IMR-90 (cell line): ENCODE data around the gene SLC27A1. TPM values are rescaled to one million over a fixed set of nuclear protein-coding genes. Genes with fewer than 3 reads are reported as not detected.

Experiments used
- ATAC-seq: fragments of 200-7000 bp; cut with Tn5 transposase; 2 replicates; pipeline ENCODE4 v1.9.1; 2020; ENCODE audit warnings: low read depth, mild to moderate bottlenecking, moderate library complexity
- BruUV-seq: library from RNA; stranded (reverse); fragments of 400-500 nt; replicated peaks from 2 replicates; lab custom pipeline; 2021; lab: Mats Ljungman, UMichigan
- CTCF ChIA-PET: fragments of 300-600 bp; formaldehyde crosslinking; extraction: SDS; loops from one replicate; lab custom pipeline; 2021; ENCODE audit warnings: antibody characterized with exemption; lab: Yijun Ruan, JAX
- POLR2A ChIA-PET: fragments of 300-600 bp; sonication (Branson Sonifier 250); formaldehyde crosslinking; loops from one replicate; lab custom pipeline; 2022; ENCODE audit warnings: antibody characterized with exemption; ENCODE audit not compliant: unreplicated experiment; lab: Charles Lee
- DNase-seq: peaks from one replicate; pipeline ENCODE4 v3.0.0; 2013
- H2AFZ ChIP-seq: replicated peaks from 2 replicates; pipeline ENCODE3; 2013; ENCODE audit warnings: low read length, mild to moderate bottlenecking; ENCODE audit not compliant: poor library complexity
- H2AK5ac ChIP-seq: 2 replicates; pipeline ENCODE4 v1.6.1; 2013; ENCODE audit warnings: low read depth, low read length, inconsistent platforms
- H2AK9ac ChIP-seq: replicated peaks from 2 replicates; pipeline ENCODE3; 2013; ENCODE audit warnings: mild to moderate bottlenecking, low read depth, low read length, moderate library complexity; ENCODE audit not compliant: poor library complexity
- H2BK120ac ChIP-seq: 2 replicates; pipeline ENCODE4 v1.6.1; 2013; ENCODE audit warnings: low read depth, low read length, inconsistent platforms
- H2BK15ac ChIP-seq: 3 replicates; pipeline ENCODE4 v1.6.1; 2013; ENCODE audit warnings: low read depth, low read length, inconsistent platforms
- H2BK20ac ChIP-seq: 2 replicates; pipeline ENCODE4 v1.6.1; 2013; ENCODE audit warnings: low read depth, mild to moderate bottlenecking, inconsistent platforms, low read length, moderate library complexity
- H2BK5ac ChIP-seq: 2 replicates; pipeline ENCODE4 v1.6.1; 2013; ENCODE audit warnings: mild to moderate bottlenecking, low read depth, low read length, inconsistent platforms; ENCODE audit not compliant: poor library complexity, severe bottlenecking
- H3K14ac ChIP-seq: replicated peaks from 2 replicates; pipeline ENCODE4 v1.6.1; 2013; ENCODE audit warnings: low read depth, low read length, inconsistent platforms
- H3K18ac ChIP-seq: 2 replicates; pipeline ENCODE4 v1.6.1; 2013; ENCODE audit warnings: low read depth, low read length, control low read depth
- H3K23ac ChIP-seq: 2 replicates; pipeline ENCODE4 v1.6.1; 2013; ENCODE audit warnings: low read depth, low read length, inconsistent platforms
- H3K27ac ChIP-seq: 2 replicates; pipeline ENCODE4 v1.5.1; 2013; ENCODE audit warnings: mild to moderate bottlenecking, control low read depth, low read length; ENCODE audit not compliant: insufficient read depth
- H3K27me3 ChIP-seq: 2 replicates; pipeline ENCODE4 v1.6.1; 2013; ENCODE audit warnings: low read length; ENCODE audit not compliant: control insufficient read depth, insufficient read depth
- H3K36me3 ChIP-seq: 2 replicates; pipeline ENCODE4 v1.6.1; 2013; ENCODE audit warnings: low read length, mixed read lengths; ENCODE audit not compliant: control insufficient read depth, insufficient read depth
- H3K4ac ChIP-seq: 2 replicates; pipeline ENCODE4 v1.6.1; 2013; ENCODE audit warnings: low read depth, low read length, inconsistent platforms
- H3K4me1 ChIP-seq: 2 replicates; pipeline ENCODE4 v1.6.1; 2013; ENCODE audit warnings: low read length, mixed read lengths; ENCODE audit not compliant: control insufficient read depth, insufficient read depth
- H3K4me2 ChIP-seq: 2 replicates; pipeline ENCODE4 v1.6.1; 2013; ENCODE audit warnings: low read depth, mild to moderate bottlenecking, control low read depth, low read length, moderate library complexity
- H3K4me3 ChIP-seq: 2 replicates; pipeline ENCODE4 v1.5.1; 2013; ENCODE audit warnings: low read depth, mild to moderate bottlenecking, control low read depth, low read length, moderate library complexity; ENCODE audit not compliant: insufficient read depth
- H3K56ac ChIP-seq: 2 replicates; pipeline ENCODE4 v1.6.1; 2013; ENCODE audit warnings: low read length, inconsistent platforms; ENCODE audit not compliant: insufficient read depth; ENCODE audit errors: extremely low read depth
- H3K79me1 ChIP-seq, 2 experiments: 2 replicates each; pipeline ENCODE4 v1.6.1; 2013; ENCODE audit warnings: low read length in 2 of 2, inconsistent platforms in 1 of 2, low read depth in 1 of 2
- H3K9ac ChIP-seq: 2 replicates; pipeline ENCODE4 v1.6.1; 2013; ENCODE audit warnings: low read depth, low read length, control low read depth
- H3K9me1 ChIP-seq: 2 replicates; pipeline ENCODE4 v1.6.1; 2013; ENCODE audit warnings: low read length, inconsistent platforms; ENCODE audit not compliant: insufficient read depth
- H3K9me3 ChIP-seq: 2 replicates; pipeline ENCODE4 v1.6.1; 2013; ENCODE audit warnings: low read length; ENCODE audit not compliant: control insufficient read depth, insufficient read depth
- H4K20me1 ChIP-seq: 2 replicates; pipeline ENCODE4 v1.6.1; 2013; ENCODE audit warnings: low read length, inconsistent platforms; ENCODE audit not compliant: insufficient read depth
- H4K5ac ChIP-seq: 2 replicates; pipeline ENCODE4 v1.6.1; 2013; ENCODE audit warnings: mild to moderate bottlenecking, low read depth, low read length, control low read depth
- H4K8ac ChIP-seq, 2 experiments: 2 replicates each; pipeline ENCODE4 v1.6.1; 2013; ENCODE audit warnings: low read depth in 2 of 2, low read length in 2 of 2, control low read depth in 1 of 2, inconsistent platforms in 1 of 2
- H4K91ac ChIP-seq: 2 replicates; pipeline ENCODE4 v1.6.1; 2013; ENCODE audit warnings: low read depth, low read length, inconsistent platforms; ENCODE audit not compliant: insufficient read depth
- CHD1 ChIP-seq: IDR thresholded peaks from 2 replicates; pipeline ENCODE4 v1.6.1; 2012; ENCODE audit warnings: low read depth, low read length, improper control_type of control experiment
- ELK1 ChIP-seq: fragments of 150-350 bp; IDR thresholded peaks from 2 replicates; pipeline ENCODE4 v1.6.1; 2016; ENCODE audit warnings: low read depth, mild to moderate bottlenecking, low read length, moderate library complexity, borderline replicate concordance
- RAD21 ChIP-seq: IDR thresholded peaks from 2 replicates; pipeline ENCODE4 v1.6.1; 2012; ENCODE audit warnings: low read length, improper control_type of control experiment
- SMC3 ChIP-seq: fragments of 150-350 bp; IDR thresholded peaks from 2 replicates; pipeline ENCODE4 v1.6.1; 2016; ENCODE audit warnings: low read depth, mild to moderate bottlenecking, antibody characterized with exemption, low read length, moderate library complexity
- WGBS, 2 experiments: methylation state at CpG; one replicate each; pipeline versions ENCODE4 v1.1.5 to v1.1.7; 2013; ENCODE audit warnings: missing lambda C conversion rate in 2 of 2; ENCODE audit not compliant: insufficient read length in 1 of 2; ENCODE audit errors: extremely low coverage in 2 of 2; 5-methylcytosine and 5-hydroxymethylcytosine counted together
- dilution Hi-C: fragments of 300-500 bp; cut with HindIII; formaldehyde crosslinking; loops from one replicate; pipeline ENCODE4 v1.14.3; 2018; ENCODE audit warnings: low sequenced_read_pairs; ENCODE audit not compliant: unreplicated experiment
- in situ Hi-C: fragments of 300-500 bp; cut with MboI; formaldehyde crosslinking; loops from 3 replicates; pipeline ENCODE4 v1.14.3; 2019; ENCODE audit warnings: low sequenced_read_pairs, inconsistent platforms, mixed read lengths
- intact Hi-C: fragments of 100-400 bp; cut with micrococcal nuclease; formaldehyde crosslinking; loops from 2 replicates; pipeline ENCODE4 v1.10.0; 2022
- polyA plus RNA-seq, 3 experiments: library from polyadenylated mRNA; depleted of rRNA; stranded (reverse); fragments of >200 nt; gene quantifications; 2 replicates each; pipeline ENCODE4 v1.2.3, GENCODE V29; 2012; ENCODE audit warnings: low replicate concordance in 1 of 3
- total RNA-seq: library from RNA; depleted of rRNA; stranded (reverse); fragments of >200 nt; gene quantifications from 2 replicates; pipeline ENCODE4 v1.2.3, GENCODE V29; 2012

The SLC27A1 gene
- total and polyA plus RNA-seq, 2 of the 4 experiments (the other 2 are of a cell fraction): 4.8 to 12.9 TPM

DNA sequence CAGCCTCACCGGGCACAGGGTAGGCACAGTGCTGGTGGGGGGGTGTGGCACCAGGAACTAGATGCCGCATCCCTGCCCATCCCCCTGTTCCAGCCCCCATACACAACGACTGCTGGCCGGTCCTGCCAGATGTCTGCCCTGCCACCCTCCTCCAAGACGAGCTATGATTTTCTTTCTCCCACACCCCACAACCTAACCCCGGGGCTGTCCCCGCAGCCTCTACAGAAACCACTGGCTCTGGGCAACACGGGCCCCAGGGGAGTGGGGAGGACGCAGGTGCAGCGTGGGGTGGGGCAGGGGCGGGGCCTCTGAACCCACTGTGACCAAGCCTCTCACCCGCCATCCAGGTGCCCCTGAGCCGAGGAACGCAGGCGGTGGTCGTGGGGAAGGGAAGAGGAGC lies 56.6 kb downstream of the SLC27A1 start:
- H3K14ac ChIP-seq: no peak overlapping the region
- no TSS peak for BruUV-seq
- no peak overlapping the region for H2BK120ac ChIP-seq
- no peak overlapping the region for H2BK20ac ChIP-seq
- no peak overlapping the region for H3K56ac ChIP-seq
- H3K9ac ChIP-seq: no peak overlapping the region
- POLR2A ChIA-PET: no interaction called here
- H3K4me3 ChIP-seq: no peak overlapping the region
- peaks cover 3% of the 10 kb centered on the region; the same call in 1 of the 2 replicates for H3K9me1 ChIP-seq
- H3K4me2 ChIP-seq: no peak overlapping the region
- no peak overlapping the region for H3K4ac ChIP-seq
- intact Hi-C loops: no loop called here
- H2AK5ac ChIP-seq: no peak overlapping the region
- CTCF ChIA-PET: interaction anchor here (0.6 kb wide), 1 partner anchor 13 kb away, joined by 3 read pairs; no protein-coding TSS in a partner anchor
- H3K18ac ChIP-seq: no peak overlapping the region
- no peak overlapping the region for H2AFZ ChIP-seq
- ATAC-seq (no peak), DNase-seq (no peak)
- no peak overlapping the region for H2AK9ac ChIP-seq
- H2BK5ac ChIP-seq: no peak overlapping the region
- peaks cover 2% of the 10 kb centered on the region; the same call in 1 of the 2 replicates for H3K4me1 ChIP-seq
- no peak overlapping the region for H4K8ac ChIP-seq
- in situ Hi-C loops: no loop called here
- H3K9me3 ChIP-seq: peaks cover 14% of the 10 kb centered on the region
- 75% methylated on average over 4 of the region's 16 CpGs; no CpG with 5 or more reads in 1 of the 2 experiments for WGBS, 2 experiments
- H3K79me1 ChIP-seq: no peaks in the 10 kb centered on the region
- TF ChIP-seq CHD1: no peak
- TF ChIP-seq ELK1: no peak
- no peak for TF ChIP-seq SMC3
- TF ChIP-seq RAD21: no peak
- H4K20me1 ChIP-seq: no peaks in the 10 kb centered on the region
- H3K36me3 ChIP-seq: no peaks in the 10 kb centered on the region
- H3K23ac ChIP-seq: no peak overlapping the region
- no peak overlapping the region for H3K27ac ChIP-seq
- no peaks in the 10 kb centered on the region; the same call in 1 of the 2 replicates for H3K27me3 ChIP-seq
- no peak overlapping the region for H2BK15ac ChIP-seq
- no peak overlapping the region for H4K91ac ChIP-seq
- dilution Hi-C loops: no loop called here
- H4K5ac ChIP-seq: no peak overlapping the region
